ENCODE data around the gene MTCH1. TPM values are rescaled to one million over a fixed set of nuclear protein-coding genes. Genes with fewer than 3 reads are reported as not detected.

The MTCH1 gene
- total RNA-seq = 169 and 194 TPM in 2 replicates

DNA sequence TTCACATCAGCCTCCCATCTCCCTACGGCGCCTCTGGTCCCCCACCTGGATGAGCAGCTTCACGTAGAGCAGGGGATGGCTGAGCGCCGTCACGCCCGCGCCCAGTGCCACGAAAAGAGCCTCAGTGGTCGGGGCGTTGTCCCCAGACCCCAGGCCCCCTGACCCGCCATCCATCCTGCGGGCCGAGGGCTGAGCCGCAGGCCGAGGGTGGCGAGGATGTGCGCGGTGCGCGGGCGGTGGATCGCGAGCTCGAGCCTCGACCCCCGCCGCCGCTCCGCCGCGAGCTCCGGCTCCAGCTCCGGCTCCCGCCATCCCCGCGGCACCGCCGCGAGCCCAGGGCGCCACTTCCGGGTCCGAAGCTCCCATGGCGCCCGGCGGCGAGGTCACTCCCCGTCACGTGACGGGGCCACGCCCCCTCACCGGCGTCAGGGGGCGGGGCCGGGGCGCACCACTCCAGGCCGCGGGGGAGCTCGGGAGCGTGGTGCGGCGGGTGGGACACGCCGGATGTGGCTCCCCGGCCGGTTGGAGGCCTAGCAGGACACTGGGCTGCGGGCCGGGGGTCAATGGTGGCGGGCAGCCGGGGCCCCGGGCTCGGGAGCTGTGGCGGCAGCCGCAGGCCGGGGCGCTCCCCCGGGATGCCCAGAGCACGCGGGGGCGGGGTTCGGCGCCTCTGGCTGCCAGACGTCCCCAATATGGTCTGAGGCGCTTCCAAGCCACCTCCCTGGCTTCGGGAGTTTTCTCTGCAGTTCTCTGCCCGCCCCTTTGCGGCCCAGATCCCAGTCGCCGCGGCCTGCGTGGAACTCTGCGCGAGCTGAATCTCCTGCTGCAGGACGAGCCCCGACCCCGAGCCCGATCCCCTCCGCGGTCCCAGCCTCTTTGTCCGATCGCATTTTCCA lies at the start of gene MTCH1:
MTCH1 (minus strand) TSS at position 389 of the 896 bp plus-strand sequence; CDS start at position 366, 23 bp downstream.

GRCh38 chr6:37005061-37005810 lies 19.2 kb upstream of the MTCH1 start, which contains the start of gene FGD2:
Gene FGD2 (plus strand): TSS chr6:37005655. CDS start chr6:37005818, 163 bp downstream.

DNA sequence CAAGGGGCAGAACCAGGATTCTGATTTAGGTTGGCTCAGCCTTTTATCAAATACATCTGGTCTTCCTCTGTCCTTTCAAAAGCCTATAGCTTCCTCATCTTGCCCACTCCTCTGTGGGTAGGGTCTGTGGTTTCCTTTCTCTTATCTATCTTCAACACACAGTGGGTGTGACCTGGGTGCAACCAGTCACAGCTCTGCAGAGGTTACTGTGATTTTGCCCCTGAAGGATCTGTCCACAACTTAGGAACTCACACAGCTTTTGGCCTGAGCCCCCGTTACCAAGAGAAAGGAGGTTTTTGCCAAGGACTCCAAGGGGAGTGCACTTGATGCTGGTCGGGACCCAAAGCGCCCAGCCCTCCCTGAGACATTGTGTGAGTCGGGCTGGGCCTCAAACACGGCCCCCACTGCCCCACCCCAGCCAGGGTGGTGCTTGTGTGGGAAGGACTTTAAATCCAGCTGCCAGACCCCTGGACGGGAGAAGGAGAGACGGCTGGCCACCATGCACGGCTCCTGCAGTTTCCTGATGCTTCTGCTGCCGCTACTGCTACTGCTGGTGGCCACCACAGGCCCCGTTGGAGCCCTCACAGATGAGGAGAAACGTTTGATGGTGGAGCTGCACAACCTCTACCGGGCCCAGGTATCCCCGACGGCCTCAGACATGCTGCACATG lies 31.6 kb downstream of the MTCH1 start, which contains the start of gene PI16:
PI16 (plus strand) TSS at position 477 of the 670 bp plus-strand sequence; CDS start at position 500, 23 bp downstream.

Other genes starting within 250 kb of the MTCH1 start
- gene CPNE5, start 146.8 kb downstream of the MTCH1 start, total RNA-seq = 0.05 and 0.07 TPM in 2 replicates
- 38.1 and 52.4 TPM in 2 replicates for gene PPIL1, start 111.4 kb downstream of the MTCH1 start, total RNA-seq
- gene C6orf89, start 100.2 kb downstream of the MTCH1 start, total RNA-seq = 20.9 and 22.9 TPM in 2 replicates
- not detected in 2 replicates for gene PI16, start 31.5 kb downstream of the MTCH1 start, total RNA-seq
- 0.63 and 1.0 TPM in 2 replicates for gene FGD2, start 19.5 kb upstream of the MTCH1 start, total RNA-seq
- 33.9 and 41.0 TPM in 2 replicates for gene PIM1, start 184.0 kb upstream of the MTCH1 start, total RNA-seq